Cardiac fibroblast (primary cell): Measurements from ENCODE around the gene GPALPP1.
"Not testable (repeated sequence)": the region's sequence is repeated elsewhere in the genome, so short reads cannot be mapped to it uniquely, and the experiment has no call there.

Experiments used
- DNase-seq, 2 donors: peaks; one replicate each; pipeline versions ENCODE4 v3.0.0 to v3.0.0-alpha.2; 2010; ENCODE audit warnings: low read depth in 2 of 2
- H3K4me3 ChIP-seq, 2 donors: replicated peaks in 1 of 2; 1 replicate in 1 of 2; 2 replicates in 1 of 2; pipeline ENCODE4 v1.5.1; 2011; ENCODE audit warnings: low read depth in 2 of 2, low read length in 2 of 2, mild to moderate bottlenecking in 2 of 2, moderate library complexity in 1 of 2
- TF ChIP-seq, protein P1 (sequence below): IDR thresholded peaks from one replicate; pipeline ENCODE4 v1.5.1; 2011; ENCODE audit warnings: low read depth, mild to moderate bottlenecking, low read length, inconsistent platforms

Gene GPALPP1, protein sequence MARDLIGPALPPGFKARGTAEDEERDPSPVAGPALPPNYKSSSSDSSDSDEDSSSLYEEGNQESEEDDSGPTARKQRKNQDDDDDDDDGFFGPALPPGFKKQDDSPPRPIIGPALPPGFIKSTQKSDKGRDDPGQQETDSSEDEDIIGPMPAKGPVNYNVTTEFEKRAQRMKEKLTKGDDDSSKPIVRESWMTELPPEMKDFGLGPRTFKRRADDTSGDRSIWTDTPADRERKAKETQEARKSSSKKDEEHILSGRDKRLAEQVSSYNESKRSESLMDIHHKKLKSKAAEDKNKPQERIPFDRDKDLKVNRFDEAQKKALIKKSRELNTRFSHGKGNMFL

DNA sequence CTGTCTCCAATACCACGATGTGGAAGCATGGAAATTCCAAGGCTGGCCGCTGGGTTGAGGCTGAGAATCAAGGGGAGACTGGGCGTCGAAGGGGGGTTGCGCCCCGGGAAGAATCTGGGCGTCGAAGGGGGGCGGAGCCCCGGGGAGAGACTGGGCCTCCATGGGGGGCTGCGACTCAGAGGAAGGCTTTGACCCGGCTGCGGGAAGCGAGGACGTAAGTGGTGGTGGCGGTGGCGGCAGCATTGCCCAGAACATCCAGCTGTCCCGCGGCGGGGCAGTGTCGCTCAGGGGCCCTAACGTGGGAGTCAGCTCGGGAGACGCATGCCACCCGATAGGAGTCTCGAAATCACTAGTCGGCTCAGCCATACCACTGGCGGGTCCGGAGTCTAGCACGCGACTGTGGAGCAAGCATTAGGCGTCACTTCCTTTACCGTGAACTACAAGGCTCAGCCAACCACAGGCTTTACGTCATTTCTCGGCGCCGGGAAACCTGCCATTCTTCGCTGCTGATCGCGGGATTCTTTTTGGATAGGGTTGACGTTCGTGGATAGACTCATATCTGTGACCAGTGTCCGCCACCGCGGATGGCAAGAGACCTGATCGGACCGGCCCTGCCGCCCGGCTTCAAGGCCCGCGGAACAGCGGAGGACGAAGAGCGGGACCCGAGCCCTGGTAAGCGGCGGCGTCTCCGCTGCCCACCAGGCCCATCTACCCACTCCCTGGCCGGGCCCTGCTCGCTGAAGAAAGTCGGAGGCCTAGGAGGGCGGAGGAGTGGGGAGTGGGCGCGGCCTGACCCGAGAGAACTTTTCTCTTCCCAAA is at the start of gene GPALPP1, which contains the start of gene NUFIP1:
Gene GPALPP1 (plus strand): TSS at position 468 of the 819 bp plus-strand sequence. CDS start 117 bp downstream, at position 585.
Gene NUFIP1 (minus strand): TSS at position 401 of the 819 bp plus-strand sequence. CDS start 35 bp downstream, at position 366.
- TF ChIP-seq, protein P1, sequence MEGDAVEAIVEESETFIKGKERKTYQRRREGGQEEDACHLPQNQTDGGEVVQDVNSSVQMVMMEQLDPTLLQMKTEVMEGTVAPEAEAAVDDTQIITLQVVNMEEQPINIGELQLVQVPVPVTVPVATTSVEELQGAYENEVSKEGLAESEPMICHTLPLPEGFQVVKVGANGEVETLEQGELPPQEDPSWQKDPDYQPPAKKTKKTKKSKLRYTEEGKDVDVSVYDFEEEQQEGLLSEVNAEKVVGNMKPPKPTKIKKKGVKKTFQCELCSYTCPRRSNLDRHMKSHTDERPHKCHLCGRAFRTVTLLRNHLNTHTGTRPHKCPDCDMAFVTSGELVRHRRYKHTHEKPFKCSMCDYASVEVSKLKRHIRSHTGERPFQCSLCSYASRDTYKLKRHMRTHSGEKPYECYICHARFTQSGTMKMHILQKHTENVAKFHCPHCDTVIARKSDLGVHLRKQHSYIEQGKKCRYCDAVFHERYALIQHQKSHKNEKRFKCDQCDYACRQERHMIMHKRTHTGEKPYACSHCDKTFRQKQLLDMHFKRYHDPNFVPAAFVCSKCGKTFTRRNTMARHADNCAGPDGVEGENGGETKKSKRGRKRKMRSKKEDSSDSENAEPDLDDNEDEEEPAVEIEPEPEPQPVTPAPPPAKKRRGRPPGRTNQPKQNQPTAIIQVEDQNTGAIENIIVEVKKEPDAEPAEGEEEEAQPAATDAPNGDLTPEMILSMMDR = no peak
- H3K4me3 ChIP-seq = peak within 1 kb of the TSS; percentile 95 to 96
- peak; percentile 93 to 95 for DNase-seq

DNA sequence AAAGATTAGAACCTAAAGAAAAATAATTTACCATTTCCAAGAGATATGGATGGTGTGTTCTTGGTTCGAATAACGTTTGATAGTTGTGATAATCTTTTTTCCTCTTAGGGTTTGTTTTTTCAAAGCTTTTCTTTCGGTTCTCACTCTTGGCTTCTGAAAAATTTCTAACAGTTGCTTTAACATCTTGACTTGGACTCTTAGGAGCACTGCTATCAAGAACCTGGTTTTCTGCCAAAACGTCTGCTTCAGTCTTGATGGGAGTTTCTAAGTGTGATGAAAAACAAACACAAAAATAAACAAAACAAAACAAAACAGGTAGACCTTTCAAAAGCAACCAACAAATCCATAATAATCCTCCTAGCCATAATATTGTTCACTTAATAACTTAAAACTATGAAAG is 45.9 kb upstream of the GPALPP1 start:
- not testable (repeated sequence) for H3K4me3 ChIP-seq
- peak in 1 of 2 donors; percentile 33 for DNase-seq

DNA sequence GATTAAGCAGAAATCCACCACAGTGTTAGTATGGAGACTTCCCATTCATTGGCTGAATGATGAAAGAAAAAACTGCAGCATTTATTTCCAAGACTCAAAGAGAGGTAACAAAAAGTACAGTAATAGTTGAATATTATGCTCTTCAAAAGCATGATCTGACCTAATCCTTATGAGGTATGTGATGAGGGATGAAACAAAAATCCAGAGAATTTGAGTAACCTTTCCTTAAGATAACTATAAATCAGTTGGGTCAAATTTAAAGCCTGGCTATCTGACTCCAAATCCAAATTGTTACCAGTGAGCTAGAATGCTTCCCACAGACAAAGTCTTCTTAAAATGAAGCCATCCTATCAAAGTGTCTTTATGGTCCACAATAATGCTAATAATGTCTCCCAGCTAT is 38.2 kb upstream of the GPALPP1 start:
- DNase-seq = peak in 1 of 2 donors; percentile 38
- TF ChIP-seq, protein P1 = no peak
- H3K4me3 ChIP-seq = no peak overlapping the region

DNA sequence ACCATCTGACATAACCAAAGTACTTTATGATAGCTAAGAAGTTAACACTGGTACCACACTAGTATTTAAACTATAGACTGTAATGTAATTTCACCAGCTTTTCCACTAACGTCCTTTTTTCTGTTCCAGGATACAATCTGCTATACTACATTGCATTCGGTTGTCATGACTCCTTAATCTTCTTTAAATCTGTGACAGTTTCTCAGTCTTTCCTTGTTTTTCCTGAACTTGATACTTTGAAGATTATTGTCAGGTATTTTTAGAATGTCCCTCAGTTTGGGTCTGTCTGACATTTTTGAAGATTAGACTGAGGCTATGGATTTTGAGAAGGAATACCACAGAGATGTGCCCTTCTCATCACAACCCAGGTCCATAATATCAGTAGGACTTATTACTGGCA is 36.7 kb upstream of the GPALPP1 start:
- TF ChIP-seq, protein P1 = no peak
- DNase-seq = no peak
- no peak overlapping the region for H3K4me3 ChIP-seq

DNA sequence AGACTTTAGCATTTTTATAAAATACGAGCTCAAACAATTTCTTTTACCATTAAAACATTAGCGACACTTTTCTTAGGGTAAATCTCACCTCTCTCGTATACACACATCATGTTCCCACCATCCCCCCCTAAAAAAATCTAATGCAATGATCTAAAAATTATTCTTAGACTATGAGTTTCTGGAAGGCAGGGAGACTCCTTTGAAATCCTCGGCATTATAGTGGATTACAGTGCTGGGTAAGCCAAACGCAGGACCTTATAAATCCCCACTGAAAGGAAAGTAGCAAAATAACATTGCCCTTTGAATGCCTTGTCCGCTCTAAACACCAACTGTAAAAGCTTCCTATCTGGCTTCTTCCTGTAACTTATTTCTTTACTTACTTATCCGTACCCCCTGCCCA is 35.1 kb upstream of the GPALPP1 start:
- TF ChIP-seq, protein P1 = no peak
- H3K4me3 ChIP-seq = no peak overlapping the region
- no peak for DNase-seq

DNA sequence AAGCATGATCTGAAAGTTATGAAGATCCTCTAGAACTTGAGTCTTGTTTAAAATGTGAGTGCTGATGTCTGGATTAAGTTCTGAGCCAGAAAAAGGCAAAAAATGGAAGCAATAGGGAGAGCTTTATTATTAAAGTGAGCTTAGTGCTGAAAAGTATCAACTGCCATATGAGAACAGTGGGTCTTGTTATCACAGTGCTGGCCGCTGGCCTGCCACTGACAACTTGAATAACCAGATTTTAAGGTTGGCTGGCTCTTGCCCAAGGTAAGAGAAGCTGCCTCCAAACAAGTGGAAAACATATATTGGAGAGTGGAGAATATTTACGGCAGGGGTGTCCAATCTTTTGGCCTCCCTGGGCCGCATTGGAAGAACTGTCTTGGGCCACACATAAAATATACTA is 33.9 kb upstream of the GPALPP1 start:
- DNase-seq = peak in 1 of 2 donors; percentile 52
- TF ChIP-seq, protein P1 = no peak
- H3K4me3 ChIP-seq = no peak overlapping the region

DNA sequence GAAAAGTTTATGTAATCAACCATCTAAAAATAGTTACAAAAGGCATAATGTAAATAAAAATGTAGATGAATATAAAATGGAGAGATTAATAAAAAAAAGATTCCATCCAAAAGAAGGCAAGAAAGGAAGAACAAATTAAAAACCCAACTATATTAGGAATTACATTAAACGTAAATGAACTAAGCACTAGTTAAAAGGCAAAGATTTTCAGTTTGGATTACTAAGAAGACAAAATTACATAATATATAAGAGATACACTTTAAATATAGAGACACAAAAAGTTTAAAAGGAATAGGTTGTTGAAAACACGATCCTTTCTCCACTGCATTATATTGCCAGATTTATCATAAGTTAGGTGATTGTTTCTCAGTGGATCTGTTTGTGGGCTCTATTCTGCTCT is 27.3 kb upstream of the GPALPP1 start:
- no peak overlapping the region for H3K4me3 ChIP-seq
- DNase-seq = no peak
- TF ChIP-seq, protein P1 = no peak
